HTR-8/SVneo (cell line): Measurements from ENCODE around the gene HDAC8.

ENCODE experiments used
- DNase-seq: peaks from one replicate; pipeline ENCODE4 v3.0.0; 2011; ENCODE audit warnings: low spot score, mixed read lengths; ENCODE audit not compliant: insufficient read length
- FAIRE-seq: peaks from 2 replicates; lab custom pipeline; 2011; peaks lifted over from hg19 to GRCh38; lab: Jason Lieb, UNC

Gene HDAC8

GRCh38 chrX:72392042-72392441, 180.6 kb downstream of the HDAC8 start:
- FAIRE-seq (no peak), DNase-seq (no peak)

- FAIRE-seq = no peak
- no peak for DNase-seq
Measured at GRCh38 chrX:72387247-72387646, 185.4 kb downstream of the HDAC8 start.

- DNase-seq (no peak), FAIRE-seq (no peak)
Measured at GRCh38 chrX:72382202-72382595, 190.4 kb downstream of the HDAC8 start.

DNA sequence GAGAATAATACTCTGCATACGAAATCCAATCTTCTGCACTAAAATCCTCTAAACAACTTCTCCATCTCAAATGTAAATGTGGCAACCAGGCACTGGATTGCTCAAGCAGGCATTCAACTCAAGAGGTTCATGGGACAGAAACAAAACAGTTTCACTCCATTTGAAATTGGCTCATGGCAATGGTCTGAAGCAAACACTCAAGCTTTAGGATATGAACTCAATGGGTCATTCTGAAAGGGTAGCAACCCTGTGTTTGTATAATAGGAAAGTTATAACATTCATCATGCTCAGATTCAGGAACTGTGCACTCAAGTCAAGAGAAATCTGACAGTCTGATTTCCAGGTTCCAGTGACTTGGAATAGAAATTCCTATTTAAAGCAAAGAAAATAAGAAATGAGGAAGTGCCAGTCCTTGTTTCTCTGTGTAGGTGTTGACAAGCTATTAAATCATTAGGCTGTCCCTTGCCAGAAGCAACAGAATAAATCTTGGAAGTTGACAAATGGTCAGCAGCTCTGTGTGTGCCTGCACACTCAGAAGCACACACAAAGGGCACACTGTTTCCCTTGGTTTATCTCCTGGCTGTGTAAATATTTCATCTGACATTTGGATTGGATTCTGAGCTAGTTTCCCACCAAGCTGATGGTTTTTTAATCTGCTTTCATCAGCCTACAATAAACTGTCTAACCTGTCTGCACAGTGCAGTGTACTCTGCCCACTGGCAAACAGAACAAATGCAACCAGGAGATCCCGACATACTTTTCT, 191.0 kb downstream of the HDAC8 start:
- FAIRE-seq (no peak), DNase-seq (no peak)

DNA sequence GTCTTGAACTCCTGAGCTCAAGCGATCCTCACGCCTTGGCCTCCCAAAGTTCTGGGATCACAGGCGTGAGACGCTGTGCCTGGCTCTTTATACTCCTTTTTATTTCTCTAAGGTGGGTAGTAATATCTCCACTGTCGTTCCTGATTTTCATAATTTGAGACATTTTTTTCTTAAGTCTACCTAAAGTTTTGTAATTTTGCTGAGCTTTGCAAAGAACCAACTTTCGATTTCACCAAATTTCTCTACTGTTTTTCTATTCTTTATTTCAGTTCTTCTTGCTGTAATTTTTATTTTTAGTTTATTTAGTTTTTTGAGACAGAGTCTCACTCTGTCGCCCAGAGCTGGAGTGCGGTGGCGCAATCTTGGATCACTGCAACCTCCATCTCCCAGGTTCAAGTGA, 196.5 kb downstream of the HDAC8 start:
- FAIRE-seq = no peak
- no peak for DNase-seq

DNA sequence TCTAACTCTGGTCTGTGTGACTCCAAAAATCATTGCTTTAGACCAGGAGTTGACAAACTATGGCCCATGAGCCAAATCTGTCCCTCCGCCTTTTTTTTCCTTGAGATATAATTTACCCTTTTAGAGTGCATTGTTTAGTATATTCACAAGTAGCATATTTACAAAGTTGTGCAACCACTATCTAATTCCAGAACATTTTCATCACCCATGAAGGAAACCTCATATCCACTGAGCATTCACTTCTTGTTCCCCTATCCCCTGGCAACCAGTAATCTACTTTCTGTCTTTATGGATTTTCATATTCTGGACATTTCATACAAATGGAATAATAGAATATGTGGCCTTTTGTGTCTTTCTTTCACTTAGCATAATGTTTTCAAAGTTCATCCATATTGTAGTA, 199.5 kb downstream of the HDAC8 start:
- no peak for FAIRE-seq
- no peak for DNase-seq

GRCh38 chrX:72372735-72373134, 199.9 kb downstream of the HDAC8 start:
- no peak for FAIRE-seq

GRCh38 chrX:72371405-72371804, 201.2 kb downstream of the HDAC8 start:
- no peak for FAIRE-seq
- DNase-seq = no peak

More at GRCh38 chrX:72372735-72373134, 199.9 kb downstream of the HDAC8 start:
- DNase-seq = no peak

DNA sequence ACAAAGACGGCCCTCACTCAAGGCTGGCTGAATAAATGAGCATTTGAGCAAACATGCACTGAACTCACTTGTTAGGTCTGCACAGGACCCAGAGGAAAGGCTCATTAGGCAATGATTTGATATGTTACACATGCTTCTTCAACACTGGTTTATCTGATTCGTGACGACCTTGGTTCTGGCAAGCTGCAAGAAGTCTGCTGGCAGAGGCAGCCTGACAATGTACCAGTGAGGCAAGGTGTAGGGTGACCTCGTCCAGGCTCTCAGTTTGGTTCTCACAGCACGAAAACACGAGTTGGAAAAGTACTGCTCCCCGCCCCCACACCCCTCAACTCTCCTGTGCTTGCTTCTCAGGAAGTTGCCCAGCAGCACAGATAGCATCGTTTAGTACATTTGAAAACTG, 203.8 kb downstream of the HDAC8 start:
- no peak for FAIRE-seq
- DNase-seq = no peak

- FAIRE-seq = no peak
- no peak for DNase-seq
Measured at GRCh38 chrX:72367516-72367915, 205.1 kb downstream of the HDAC8 start.

DNA sequence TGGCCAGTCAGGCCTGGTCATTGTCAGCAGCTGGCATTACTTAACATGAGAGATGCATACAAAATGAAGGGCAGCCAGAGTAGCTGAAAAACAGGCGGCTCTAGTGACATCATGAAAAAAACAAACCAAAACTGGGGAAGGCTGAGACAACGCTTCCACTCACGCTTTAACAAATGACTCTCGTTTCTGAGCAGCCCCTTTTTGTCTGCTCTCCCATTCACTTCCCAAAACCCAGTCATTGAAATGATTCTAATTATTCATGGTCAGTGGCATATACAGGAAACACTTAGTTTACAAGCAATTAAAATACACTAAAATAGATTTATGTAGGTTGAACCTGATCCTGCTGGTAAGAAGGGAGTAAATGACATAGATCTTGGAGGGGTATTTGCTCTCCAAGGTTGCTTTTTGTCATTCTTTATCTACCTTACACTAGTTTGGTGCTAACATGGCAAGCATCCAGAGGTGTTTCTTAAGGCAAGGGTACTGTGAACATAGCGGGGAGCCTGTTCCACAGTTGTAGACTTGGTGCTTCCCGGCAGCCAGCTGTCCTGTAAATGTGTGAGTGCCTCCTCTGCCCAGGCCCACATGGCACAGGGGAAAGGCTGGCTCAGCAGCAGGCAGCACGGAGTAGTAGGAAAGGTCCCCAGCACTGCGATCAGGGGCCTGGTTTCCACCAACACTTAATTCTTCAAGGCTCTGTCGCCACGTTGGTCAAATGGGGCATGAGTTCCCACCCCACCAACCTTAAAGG, 205.8 kb downstream of the HDAC8 start:
- FAIRE-seq (no peak), DNase-seq (no peak)

DNA sequence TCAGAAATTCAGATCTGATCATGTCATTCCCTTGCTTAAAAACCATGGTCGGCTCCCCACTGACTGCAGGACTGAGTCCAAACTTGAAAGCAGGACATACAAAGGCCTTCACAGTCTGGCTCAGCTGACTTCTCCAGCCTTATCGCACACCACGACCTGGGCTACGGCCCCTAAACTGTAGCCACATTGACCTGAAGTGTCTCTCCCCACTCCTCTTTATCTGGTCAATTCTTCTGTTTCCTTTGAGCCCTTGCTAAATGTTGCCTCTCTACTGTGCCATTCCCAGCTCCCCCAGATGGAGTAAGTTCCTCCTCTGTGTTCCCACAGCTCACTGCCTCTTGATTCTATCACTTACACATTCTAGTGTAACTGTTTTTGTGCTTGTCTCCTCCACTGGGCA, 206.5 kb downstream of the HDAC8 start:
- FAIRE-seq (no peak), DNase-seq (no peak)

GRCh38 chrX:72365126-72365525, 207.5 kb downstream of the HDAC8 start:
- no peak for DNase-seq
- no peak for FAIRE-seq

- FAIRE-seq (no peak), DNase-seq (no peak)
Measured at GRCh38 chrX:72360326-72360725, 212.3 kb downstream of the HDAC8 start.

GRCh38 chrX:72358313-72358712, 214.3 kb downstream of the HDAC8 start:
- peak; percentile 95 for FAIRE-seq
- peak; percentile 48 for DNase-seq

- no peak for DNase-seq
Measured at GRCh38 chrX:72352786-72353185, 219.9 kb downstream of the HDAC8 start.

GRCh38 chrX:72351606-72352334, 220.9 kb downstream of the HDAC8 start:
- FAIRE-seq = no peak
- no peak for DNase-seq

More at GRCh38 chrX:72352786-72353185, 219.9 kb downstream of the HDAC8 start:
- FAIRE-seq = no peak

- no peak for DNase-seq
- no peak for FAIRE-seq
Measured at GRCh38 chrX:72349190-72349589, 223.5 kb downstream of the HDAC8 start.

DNA sequence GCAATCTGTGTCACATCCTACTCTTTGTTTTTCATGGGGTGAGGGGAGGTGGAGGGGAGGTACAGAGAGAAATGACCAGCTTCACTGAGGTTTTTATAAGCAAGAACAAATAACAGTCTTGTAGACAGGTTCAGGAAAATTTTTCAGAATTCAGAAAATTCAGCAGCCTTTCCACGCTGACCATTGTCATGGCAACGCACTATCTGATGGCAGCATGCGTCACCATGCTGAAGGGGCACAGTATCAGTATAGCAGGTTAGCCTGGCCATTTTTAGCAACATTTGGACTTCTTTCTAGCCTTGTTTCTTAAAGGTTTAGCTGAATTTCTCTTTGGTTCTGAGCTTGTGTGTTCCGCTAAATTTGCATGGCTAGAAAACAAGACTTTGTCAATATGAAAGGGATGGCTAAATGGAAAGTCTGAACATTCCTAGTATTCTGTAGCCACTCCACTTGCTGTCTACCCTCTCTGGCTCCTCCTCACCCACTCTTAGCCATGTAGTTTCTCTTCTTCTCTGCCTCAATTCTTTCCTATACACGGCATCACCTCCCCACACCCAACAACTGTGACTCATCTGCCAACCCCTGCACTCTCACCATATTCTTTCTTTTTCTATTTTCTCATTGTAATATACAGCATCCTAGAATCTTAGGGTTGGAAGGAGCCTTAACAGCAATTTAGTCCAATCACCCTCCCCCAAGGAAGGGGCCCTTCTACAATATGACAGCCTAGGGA, 224.2 kb downstream of the HDAC8 start:
- DNase-seq = no peak
- FAIRE-seq = peak; percentile 26

- FAIRE-seq (no peak), DNase-seq (no peak)
Measured at GRCh38 chrX:72347366-72347765, 225.3 kb downstream of the HDAC8 start.
